HFFc6 (cell line): ENCODE data around the gene PDE6G. TPM values are rescaled to one million over a fixed set of nuclear protein-coding genes. Genes with fewer than 3 reads are reported as not detected.
A peak's percentile ranks its signal among the peaks of the same experiment; 100 is the strongest.

Source experiments
- DNase-seq: peaks from one replicate; pipeline ENCODE4 v3.0.0-alpha.2; 2018
- H3K27ac Mint-ChIP-seq: 2 replicates; pipeline ENCODE4 v1.8.0; 2020; ENCODE audit warnings: mild to moderate bottlenecking, mixed read lengths
- H3K27me3 Mint-ChIP-seq: 2 replicates; pipeline ENCODE4 v1.8.0; 2021; ENCODE audit warnings: mild to moderate bottlenecking, moderate library complexity, mixed read lengths; ENCODE audit not compliant: insufficient read depth
- H3K36me3 Mint-ChIP-seq: 2 replicates; pipeline ENCODE4 v1.8.0; 2021; ENCODE audit warnings: low read depth, mixed read lengths
- H3K4me1 Mint-ChIP-seq: 2 replicates; pipeline ENCODE4 v1.8.0; 2020; ENCODE audit warnings: low read depth, mixed read lengths
- H3K4me3 Mint-ChIP-seq: 2 replicates; pipeline ENCODE4 v1.8.0; 2020; ENCODE audit warnings: mild to moderate bottlenecking, moderate library complexity, mixed read lengths
- H3K9me3 Mint-ChIP-seq: 2 replicates; pipeline ENCODE4 v1.8.0; 2020; ENCODE audit warnings: mild to moderate bottlenecking, mixed read lengths
- total RNA-seq, 6 experiments: library from RNA; stranded (reverse); fragmentation: NEBNext Ultra II Directional; extraction: Animal tissue kit (Norgen Biotek cat#: 25700); gene quantifications; 2 replicates in 1 of 6; 3 replicates in 5 of 6; pipeline ENCODE4 v1.2.3, GENCODE V29; 2021
- TF ChIP-seq, protein P1 (sequence below): fragments of 200-600 bp; sonication (generic); IDR thresholded peaks from 2 replicates; pipeline ENCODE4 v1.5.0; 2021; ENCODE audit warnings: antibody characterized with exemption, mild to moderate bottlenecking

PDE6G gene
- total RNA-seq, 6 experiments from 2014 or later: 0.37 to 0.76 (median 0.57) TPM; not detected in 1

DNA sequence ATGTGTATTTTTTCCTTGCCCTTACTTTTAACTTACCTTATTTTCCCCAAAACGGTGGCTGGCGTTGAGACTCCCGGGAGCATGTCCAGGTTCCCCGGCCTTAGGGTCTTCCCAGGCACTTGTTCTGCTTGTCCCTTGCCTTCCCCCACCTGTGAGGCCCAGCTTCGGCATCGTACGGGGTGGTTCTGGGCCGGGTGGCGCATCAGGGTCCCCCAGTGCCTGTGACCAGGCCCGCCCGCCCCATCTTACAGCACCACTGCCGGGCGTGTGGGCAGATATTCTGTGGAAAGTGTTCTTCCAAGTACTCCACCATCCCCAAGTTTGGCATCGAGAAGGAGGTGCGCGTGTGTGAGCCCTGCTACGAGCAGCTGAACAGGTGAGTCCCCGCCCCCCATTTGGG is 34.9 kb upstream of the PDE6G start:
- no peak for DNase-seq
- H3K4me1 Mint-ChIP-seq: no peaks in the 10 kb centered on the region
- peaks cover 4% of the 10 kb centered on the region; the same call in 1 of the 2 replicates for H3K36me3 Mint-ChIP-seq
- no peak overlapping the region for H3K4me3 Mint-ChIP-seq
- no peaks in the 10 kb centered on the region for H3K9me3 Mint-ChIP-seq
- no peak overlapping the region for H3K27ac Mint-ChIP-seq
- TF ChIP-seq, protein P1, sequence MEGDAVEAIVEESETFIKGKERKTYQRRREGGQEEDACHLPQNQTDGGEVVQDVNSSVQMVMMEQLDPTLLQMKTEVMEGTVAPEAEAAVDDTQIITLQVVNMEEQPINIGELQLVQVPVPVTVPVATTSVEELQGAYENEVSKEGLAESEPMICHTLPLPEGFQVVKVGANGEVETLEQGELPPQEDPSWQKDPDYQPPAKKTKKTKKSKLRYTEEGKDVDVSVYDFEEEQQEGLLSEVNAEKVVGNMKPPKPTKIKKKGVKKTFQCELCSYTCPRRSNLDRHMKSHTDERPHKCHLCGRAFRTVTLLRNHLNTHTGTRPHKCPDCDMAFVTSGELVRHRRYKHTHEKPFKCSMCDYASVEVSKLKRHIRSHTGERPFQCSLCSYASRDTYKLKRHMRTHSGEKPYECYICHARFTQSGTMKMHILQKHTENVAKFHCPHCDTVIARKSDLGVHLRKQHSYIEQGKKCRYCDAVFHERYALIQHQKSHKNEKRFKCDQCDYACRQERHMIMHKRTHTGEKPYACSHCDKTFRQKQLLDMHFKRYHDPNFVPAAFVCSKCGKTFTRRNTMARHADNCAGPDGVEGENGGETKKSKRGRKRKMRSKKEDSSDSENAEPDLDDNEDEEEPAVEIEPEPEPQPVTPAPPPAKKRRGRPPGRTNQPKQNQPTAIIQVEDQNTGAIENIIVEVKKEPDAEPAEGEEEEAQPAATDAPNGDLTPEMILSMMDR: no peak
- peaks cover 6% of the 10 kb centered on the region for H3K27me3 Mint-ChIP-seq

DNA sequence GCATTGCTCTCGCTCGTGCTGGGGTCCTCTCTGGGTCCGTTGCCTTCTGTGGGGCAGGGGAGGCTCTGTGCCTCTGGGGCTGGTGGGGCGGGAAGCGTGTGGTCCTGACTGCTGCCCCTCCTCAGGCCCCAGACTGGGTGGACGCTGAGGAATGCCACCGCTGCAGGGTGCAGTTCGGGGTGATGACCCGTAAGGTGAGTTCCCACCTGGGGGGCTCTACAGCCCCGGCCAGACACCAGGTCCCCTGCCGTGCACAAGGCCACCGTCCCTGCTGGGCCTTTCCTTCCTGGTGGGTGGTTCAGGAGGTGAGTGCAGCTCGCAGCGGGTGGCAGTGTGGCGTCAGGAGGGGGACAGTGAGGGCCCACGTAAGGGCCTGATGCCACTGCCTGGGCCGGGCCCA is 34.2 kb upstream of the PDE6G start:
- peaks cover 6% of the 10 kb centered on the region for H3K36me3 Mint-ChIP-seq
- H3K4me1 Mint-ChIP-seq: peaks cover 2% of the 10 kb centered on the region
- DNase-seq: no peak
- H3K4me3 Mint-ChIP-seq: no peak overlapping the region
- TF ChIP-seq, protein P1: no peak
- H3K27me3 Mint-ChIP-seq: peaks cover 6% of the 10 kb centered on the region
- H3K27ac Mint-ChIP-seq: no peak overlapping the region
- no peaks in the 10 kb centered on the region for H3K9me3 Mint-ChIP-seq

GRCh38 chr17:81690066-81690465 is 33.7 kb upstream of the PDE6G start:
- peaks cover 8% of the 10 kb centered on the region for H3K27me3 Mint-ChIP-seq
- H3K36me3 Mint-ChIP-seq: peaks cover 11% of the 10 kb centered on the region
- H3K4me1 Mint-ChIP-seq: peaks cover 7% of the 10 kb centered on the region
- no peak overlapping the region for H3K4me3 Mint-ChIP-seq
- H3K9me3 Mint-ChIP-seq: no peaks in the 10 kb centered on the region
- TF ChIP-seq, protein P1: no peak
- no peak overlapping the region for H3K27ac Mint-ChIP-seq
- DNase-seq: no peak

GRCh38 chr17:81688616-81689015 is 32.3 kb upstream of the PDE6G start:
- no peak for DNase-seq
- Mint-ChIP-seq H3K9me3 (no peaks in the 10 kb centered on the region), H3K4me3 (no peak overlapping the region), H3K27me3 (peaks cover 15% of the 10 kb centered on the region), H3K4me1 (peaks cover 16% of the 10 kb centered on the region), H3K36me3 (peaks cover 19% of the 10 kb centered on the region), H3K27ac (no peak overlapping the region)
- TF ChIP-seq, protein P1: no peak

GRCh38 chr17:81687770-81688541 is 31.6 kb upstream of the PDE6G start:
- Mint-ChIP-seq H3K27me3 (peaks cover 16% of the 10 kb centered on the region), H3K36me3 (peaks cover 20% of the 10 kb centered on the region), H3K4me3 (no peak overlapping the region), H3K9me3 (no peaks in the 10 kb centered on the region), H3K27ac (peak overlapping the region; percentile 55; the same call in 1 of the 2 replicates), H3K4me1 (peaks cover 17% of the 10 kb centered on the region)
- TF ChIP-seq, protein P1: no peak
- no peak for DNase-seq
